CD14-positive monocyte (primary cell): Measurements from ENCODE around the gene SREK1. TPM values are rescaled to one million over a fixed set of nuclear protein-coding genes. Genes with fewer than 3 reads are reported as not detected.

Experiments used
- DNase-seq, 3 donors: peaks; one replicate each; pipeline ENCODE4 v3.0.0-alpha.2; 2011 to 2022
- H2AFZ ChIP-seq: 2 replicates; pipeline ENCODE4 v1.6.0; 2012; ENCODE audit warnings: mild to moderate bottlenecking, low read depth, low read length, inconsistent platforms; ENCODE audit not compliant: insufficient read depth, poor library complexity, severe bottlenecking
- H3K27ac ChIP-seq, 2 donors: 1 replicate in 1 of 2; 2 replicates in 1 of 2; pipeline ENCODE4 v1.5.1; 2012 to 2013; ENCODE audit warnings: low read length in 2 of 2, control low read depth in 1 of 2, inconsistent platforms in 1 of 2, low read depth in 1 of 2, mild to moderate bottlenecking in 1 of 2
- H3K27me3 ChIP-seq, 2 donors: one replicate each; pipeline versions ENCODE4 v1.6.0 to v1.6.1; 2011 to 2013; ENCODE audit warnings: low read length in 2 of 2; ENCODE audit not compliant: control insufficient read depth in 2 of 2, insufficient read depth in 2 of 2
- H3K36me3 ChIP-seq, 2 donors: replicated peaks in 1 of 2; 1 replicate in 1 of 2; 2 replicates in 1 of 2; pipeline versions ENCODE4 v1.5.1 to v1.6.1; 2012 to 2013; ENCODE audit warnings: low read length in 2 of 2, control low read depth in 1 of 2, inconsistent platforms in 1 of 2, mild to moderate bottlenecking in 1 of 2; ENCODE audit not compliant: insufficient read depth in 2 of 2, control insufficient read depth in 1 of 2
- H3K4me1 ChIP-seq, 2 donors: 1 replicate in 1 of 2; 2 replicates in 1 of 2; pipeline versions ENCODE4 v1.5.1 to v1.6.1; 2012 to 2013; ENCODE audit warnings: low read length in 2 of 2, control low read depth in 1 of 2, inconsistent platforms in 1 of 2, mild to moderate bottlenecking in 1 of 2, moderate library complexity in 1 of 2; ENCODE audit not compliant: insufficient read depth in 2 of 2, control insufficient read depth in 1 of 2
- H3K4me2 ChIP-seq: replicated peaks from 2 replicates; pipeline ENCODE3; 2012; ENCODE audit warnings: low read length, moderate library complexity, mild to moderate bottlenecking; ENCODE audit not compliant: poor library complexity, severe bottlenecking; ENCODE audit errors: extremely low read depth
- H3K4me3 ChIP-seq, 3 experiments: fragments of 200-600 bp in 1 of 3; sonication (generic) in 1 of 3; replicated peaks in 1 of 3; 1 replicate in 2 of 3; 2 replicates in 1 of 3; pipeline ENCODE4 v1.5.1; 2011 to 2013; ENCODE audit warnings: low read length in 3 of 3, mild to moderate bottlenecking in 3 of 3, control low read depth in 2 of 3, low read depth in 2 of 3, inconsistent platforms in 1 of 3, moderate library complexity in 1 of 3
- H3K79me2 ChIP-seq: 2 replicates; pipeline ENCODE4 v1.6.0; 2012; ENCODE audit warnings: mild to moderate bottlenecking, control low read depth, inconsistent platforms, low read length, moderate library complexity; ENCODE audit not compliant: insufficient read depth
- H3K9ac ChIP-seq: 2 replicates; pipeline ENCODE4 v1.6.0; 2017; ENCODE audit warnings: low read length, mild to moderate bottlenecking; ENCODE audit not compliant: insufficient read depth, poor library complexity, severe bottlenecking
- H3K9me3 ChIP-seq, 2 donors: replicated peaks in 1 of 2; 1 replicate in 1 of 2; 2 replicates in 1 of 2; pipeline versions ENCODE4 v1.5.1 to v1.6.1; 2012 to 2013; ENCODE audit warnings: low read length in 2 of 2, control low read depth in 1 of 2; ENCODE audit not compliant: control insufficient read depth in 1 of 2, insufficient read depth in 1 of 2
- H4K20me1 ChIP-seq: 2 replicates; pipeline ENCODE4 v1.6.0; 2012; ENCODE audit warnings: mild to moderate bottlenecking, low read length, control low read depth, moderate library complexity; ENCODE audit not compliant: insufficient read depth
- H3K27ac Mint-ChIP-seq, 7 donors: one replicate each; pipeline ENCODE4 v1.8.0; 2020; ENCODE audit warnings: mild to moderate bottlenecking in 7 of 7, mixed read lengths in 7 of 7, moderate library complexity in 6 of 7, inconsistent platforms in 2 of 7
- H3K27me3 Mint-ChIP-seq, 3 donors: one replicate each; pipeline ENCODE4 v1.8.0; 2021 to 2022; ENCODE audit warnings: low read depth in 3 of 3, mild to moderate bottlenecking in 3 of 3, mixed read lengths in 3 of 3, moderate library complexity in 3 of 3, inconsistent platforms in 1 of 3
- H3K36me3 Mint-ChIP-seq, 2 donors: one replicate each; pipeline ENCODE4 v1.8.0; 2020; ENCODE audit warnings: mixed read lengths in 2 of 2, inconsistent platforms in 1 of 2, mild to moderate bottlenecking in 1 of 2
- H3K4me1 Mint-ChIP-seq: one replicate; pipeline ENCODE4 v1.8.0; 2020; ENCODE audit warnings: mild to moderate bottlenecking, mixed read lengths
- H3K4me3 Mint-ChIP-seq, 2 donors: one replicate each; pipeline ENCODE4 v1.8.0; 2020; ENCODE audit warnings: mild to moderate bottlenecking in 2 of 2, mixed read lengths in 2 of 2, moderate library complexity in 1 of 2
- H3K9me3 Mint-ChIP-seq, 7 donors: one replicate each; pipeline ENCODE4 v1.8.0; 2020 to 2022; ENCODE audit warnings: mixed read lengths in 7 of 7, mild to moderate bottlenecking in 6 of 7, moderate library complexity in 6 of 7, inconsistent platforms in 2 of 7
- CTCF ChIP-seq: fragments of 200-600 bp; IDR thresholded peaks from one replicate; pipeline ENCODE4 v1.8.0; 2022; ENCODE audit warnings: antibody characterized with exemption, mild to moderate bottlenecking
- WGBS: methylation state at CpG from one replicate; pipeline ENCODE4 v1.1.5; 2013; ENCODE audit warnings: missing lambda C conversion rate; ENCODE audit not compliant: insufficient coverage; 5-methylcytosine and 5-hydroxymethylcytosine counted together
- intact Hi-C, 2 donors: fragments of 100-400 bp; cut with micrococcal nuclease; formaldehyde crosslinking; loops; one replicate each; pipeline versions ENCODE4 v1.15.0 to v1.15.1; 2023
- polyA plus RNA-seq, 3 donors: library from polyadenylated mRNA; depleted of rRNA in 1 of 3; unstranded in 2 of 3; stranded (reverse) in 1 of 3; fragments of 300-500 nt in 2 of 3; fragments of >200 nt in 1 of 3; fragmentation: Illumina TruSeq in 2 of 3; gene quantifications; 1 replicate in 2 of 3; 2 replicates in 1 of 3; pipeline ENCODE4 v1.2.3, GENCODE V29; 2012 to 2021

The SREK1 gene
- polyA plus RNA-seq, 3 donors = 6.4 to 34.8 (median 9.8) TPM

GRCh38 chr5:66224773-66225553 lies 80.9 kb downstream of the SREK1 start:
- H3K4me1 ChIP-seq = no peaks in the 10 kb centered on the region
- H3K27ac ChIP-seq = no peak overlapping the region
- H3K9me3 Mint-ChIP-seq = peaks cover 0 to 10% (median 3%) of the 10 kb centered on the region in 7 donors
- no peak overlapping the region for H3K4me3 ChIP-seq
- intact Hi-C loops = no loop called here
- no peak overlapping the region for H3K4me2 ChIP-seq
- H3K79me2 ChIP-seq = no peaks in the 10 kb centered on the region
- no peaks in the 10 kb centered on the region for H3K36me3 ChIP-seq
- no peaks in the 10 kb centered on the region for H3K27me3 ChIP-seq
- no peak overlapping the region for H2AFZ ChIP-seq
- H3K27ac Mint-ChIP-seq = no peak overlapping the region
- DNase-seq = no peak
- no peaks in the 10 kb centered on the region for H3K4me1 Mint-ChIP-seq
- TF ChIP-seq CTCF = no peak
- 88% methylated on average over 3 of the region's 8 CpGs for WGBS
- H4K20me1 ChIP-seq = no peaks in the 10 kb centered on the region
- no peak overlapping the region for H3K9ac ChIP-seq
- peaks cover 0 to 3% of the 10 kb centered on the region in 2 donors for H3K9me3 ChIP-seq
- H3K27me3 Mint-ChIP-seq = peaks cover 0 to 2% (median 2%) of the 10 kb centered on the region in 3 donors
- H3K36me3 Mint-ChIP-seq = no peaks in the 10 kb centered on the region
- H3K4me3 Mint-ChIP-seq = no peak overlapping the region

- Histone ChIP-seq H3K27ac (no peak overlapping the region), H3K9me3 (no peaks in the 10 kb centered on the region), H3K9ac (no peak overlapping the region), H3K4me2 (no peak overlapping the region), H2AFZ (no peak overlapping the region), H4K20me1 (no peaks in the 10 kb centered on the region), H3K79me2 (no peaks in the 10 kb centered on the region), H3K36me3 (no peaks in the 10 kb centered on the region), H3K27me3 (no peaks in the 10 kb centered on the region), H3K4me1 (no peaks in the 10 kb centered on the region), H3K4me3 (no peak overlapping the region)
- no peak overlapping the region for H3K4me3 Mint-ChIP-seq
- no peak for DNase-seq
- no peaks in the 10 kb centered on the region for H3K36me3 Mint-ChIP-seq
- TF ChIP-seq CTCF = no peak
- intact Hi-C loops = no loop called here
- peaks cover 0 to 4% (median 0%) of the 10 kb centered on the region in 7 donors for H3K9me3 Mint-ChIP-seq
- peaks cover 0 to 2% (median 0%) of the 10 kb centered on the region in 3 donors for H3K27me3 Mint-ChIP-seq
- WGBS = no CpG with 5 or more reads among the region's 1 CpG
- H3K4me1 Mint-ChIP-seq = no peaks in the 10 kb centered on the region
- no peak overlapping the region for H3K27ac Mint-ChIP-seq
Observed at GRCh38 chr5:66230551-66230950, 86.5 kb downstream of the SREK1 start.
